PC-3 (cell line): ENCODE results near the gene CEP170B.

Experiments used
- CTCF ChIP-seq: fragments of 300-600 bp; sonication (generic); conservative IDR thresholded peaks from 2 replicates; pipeline ENCODE4 v1.5.1; 2017; ENCODE audit warnings: antibody characterized with exemption, low read depth, mild to moderate bottlenecking, low read length
- EZH2 ChIP-seq: fragments of 300-600 bp; sonication (generic); IDR thresholded peaks from one replicate; pipeline ENCODE4 v1.6.1; 2017; ENCODE audit warnings: antibody characterized with exemption, mild to moderate bottlenecking, low read length; ENCODE audit not compliant: unreplicated experiment
- EZH2phosphoT487 ChIP-seq: fragments of 300-600 bp; sonication (generic); IDR thresholded peaks from 2 replicates; pipeline ENCODE4 v1.6.1; 2018; ENCODE audit warnings: mild to moderate bottlenecking, antibody characterized with exemption, low read length, borderline replicate concordance

GRCh38 chr14:104877806-104878550 is 12.9 kb downstream of the CEP170B start:
- no peak for TF ChIP-seq CTCF
- no peak for TF ChIP-seq EZH2
- TF ChIP-seq EZH2phosphoT487: no peak
